Aorta (tissue), 5 donors: ENCODE measurements around the gene SOX15. TPM values are rescaled to one million over a fixed set of nuclear protein-coding genes. Genes with fewer than 3 reads are reported as not detected.
"Not testable (repeated sequence)": the region's sequence is repeated elsewhere in the genome, so short reads cannot be mapped to it uniquely, and the experiment has no call there.

Experiments used
- ATAC-seq: fragments of 200-7000 bp; cut with Tn5 transposase; one replicate; pipeline ENCODE4 v1.9.1; 2022; ENCODE audit warnings: moderate library complexity; ENCODE audit not compliant: low FRiP score
- DNase-seq, 2 donors: peaks; one replicate each; pipeline ENCODE4 v3.0.0-alpha.2; 2020
- H3K27ac ChIP-seq, 2 donors: one replicate each; pipeline ENCODE4 v1.5.1; 2013; ENCODE audit warnings: low read length in 2 of 2, mild to moderate bottlenecking in 2 of 2, moderate library complexity in 2 of 2, control low read depth in 1 of 2, inconsistent platforms in 1 of 2, low read depth in 1 of 2
- H3K27me3 ChIP-seq, 2 donors: one replicate each; pipeline ENCODE4 v1.6.1; 2013; ENCODE audit warnings: control low read depth in 1 of 2, low read length in 1 of 2, mild to moderate bottlenecking in 1 of 2, moderate library complexity in 1 of 2; ENCODE audit not compliant: insufficient read depth in 2 of 2, control insufficient read depth in 1 of 2
- H3K36me3 ChIP-seq, 2 donors: one replicate each; pipeline ENCODE4 v1.6.1; 2013; ENCODE audit warnings: control low read depth in 1 of 2, low read length in 1 of 2, mild to moderate bottlenecking in 1 of 2; ENCODE audit not compliant: insufficient read depth in 2 of 2, control insufficient read depth in 1 of 2
- H3K4me1 ChIP-seq, 2 donors: one replicate each; pipeline ENCODE4 v1.6.1; 2013; ENCODE audit warnings: low read length in 2 of 2, control low read depth in 1 of 2, mild to moderate bottlenecking in 1 of 2, moderate library complexity in 1 of 2; ENCODE audit not compliant: insufficient read depth in 2 of 2, control insufficient read depth in 1 of 2
- H3K4me3 ChIP-seq, 2 donors: one replicate each; pipeline ENCODE4 v1.5.1; 2013; ENCODE audit warnings: low read length in 2 of 2, control low read depth in 1 of 2, mild to moderate bottlenecking in 1 of 2
- H3K9me3 ChIP-seq: one replicate; pipeline ENCODE4 v1.6.1; 2013; ENCODE audit warnings: mild to moderate bottlenecking, low read length; ENCODE audit not compliant: control insufficient read depth
- WGBS, 2 donors: extraction: QIAGEN DNeasy Blood & Tissue Kit; methylation state at CpG; one replicate each; pipeline ENCODE4 v1.1.7; 2013; 5-methylcytosine and 5-hydroxymethylcytosine counted together
- intact Hi-C, 2 donors: fragments of 100-400 bp; cut with DNase I; formaldehyde crosslinking; loops; one replicate each; pipeline versions ENCODE4 v1.14.2 to v1.15.0; 2022
- polyA plus RNA-seq, 2 donors: library from polyadenylated mRNA; stranded (reverse); fragments of 200-250 nt; gene quantifications; one replicate each; pipeline ENCODE4 v1.2.3, GENCODE V29; 2013
- total RNA-seq, 2 donors: library from RNA; stranded (reverse); fragmentation: NEBNext Ultra II Directional; extraction: Animal tissue kit (Norgen Biotek cat#: 25700); gene quantifications; one replicate each; pipeline ENCODE4 v1.2.1, GENCODE V29; 2021
- donor health status: healthy with polysubstance abuse.
- donor health status: Bipolar disorder and iron deficiency.
- donor health status: DM: no; HTN: no; CAD: no.
- donor health status: DM: no; HTN: no; CAD: no.
- donor health status: DM: yes; HTN: yes; CAD: no.

The SOX15 gene
- total and polyA plus RNA-seq, 4 donors = 0.50 to 2.8 (median 1.7) TPM

GRCh38 chr17:7627250-7628121 lies 37.6 kb upstream of the SOX15 start, which contains the start of gene SAT2:
SAT2 (minus strand) TSS chr17:7627821; CDS start chr17:7627635, 186 bp downstream.
- Histone ChIP-seq H3K27ac (peak within 1 kb of the TSS in 1 of 2 donors; percentile 30), H3K4me3 (peak within 1 kb of the TSS; percentile 78 to 93), H3K4me1 (no peaks in the 10 kb centered on the region), H3K36me3 (no peaks in the 10 kb centered on the region), H3K27me3 (no peaks in the 10 kb centered on the region), H3K9me3 (no peaks in the 10 kb centered on the region)
- peak; percentile 97 to 98 for DNase-seq
- ATAC-seq = peak; percentile 98
- 0 to 1% methylated on average over 54 of the region's 54 CpGs for WGBS, 2 donors
- intact Hi-C loops = loop anchor here (5.0 kb wide), 1 partner anchor 60 kb away; the partner anchor contains the start of genes TP53 (in 2 of the 2) and WRAP53 (in 2 of the 2)

DNA sequence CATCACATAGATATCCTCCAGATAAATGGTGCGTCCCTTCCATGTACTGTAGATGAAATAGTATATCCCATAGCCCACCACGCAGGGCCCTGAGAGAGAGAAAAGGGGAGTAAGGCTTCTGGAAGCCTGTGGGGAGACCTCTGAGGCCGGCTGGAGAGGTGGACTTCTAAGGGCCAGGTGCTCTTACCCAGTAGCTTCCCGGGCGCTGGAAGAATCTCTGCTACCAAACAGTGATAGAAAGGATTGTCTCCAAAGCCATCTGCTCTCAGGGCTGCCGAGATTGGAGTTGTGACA lies 37.0 kb upstream of the SOX15 start:
- H3K4me1 ChIP-seq = no peaks in the 10 kb centered on the region
- no peaks in the 10 kb centered on the region for H3K27me3 ChIP-seq
- peak overlapping the region; percentile 78 to 93 for H3K4me3 ChIP-seq
- intact Hi-C loops = loop anchor here (5.0 kb wide), 1 partner anchor 60 kb away; the partner anchor contains the start of genes TP53 (in 2 of the 2) and WRAP53 (in 2 of the 2)
- no peaks in the 10 kb centered on the region for H3K36me3 ChIP-seq
- ATAC-seq (no peak), DNase-seq (no peak)
- no peaks in the 10 kb centered on the region for H3K9me3 ChIP-seq
- WGBS, 2 donors = 27 to 29% methylated on average over 6 of the region's 6 CpGs
- H3K27ac ChIP-seq = peak overlapping the region in 1 of 2 donors; percentile 21

DNA sequence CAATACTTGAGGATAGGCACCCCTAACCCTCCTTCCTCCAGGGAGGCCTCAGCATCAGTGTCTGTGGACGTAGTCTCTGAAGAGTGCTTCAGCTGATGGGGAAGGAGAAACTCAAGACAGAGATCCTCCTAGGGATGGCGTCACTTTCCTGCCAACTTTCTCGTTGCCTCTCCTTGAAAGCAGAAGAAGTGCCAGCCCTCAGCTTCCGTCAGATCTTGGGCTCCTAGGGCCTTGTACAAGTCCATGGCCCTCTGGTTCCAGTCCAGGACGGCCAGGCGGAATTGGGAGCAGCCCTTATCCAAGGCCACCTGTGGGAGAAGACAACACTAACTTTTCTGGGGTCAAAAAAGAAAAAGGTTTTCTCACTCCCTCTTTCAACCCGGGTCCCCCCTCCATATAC lies 36.4 kb upstream of the SOX15 start:
- Histone ChIP-seq H3K27me3 (no peaks in the 10 kb centered on the region), H3K27ac (no peak overlapping the region), H3K9me3 (no peaks in the 10 kb centered on the region), H3K4me1 (no peaks in the 10 kb centered on the region), H3K4me3 (no peak overlapping the region), H3K36me3 (no peaks in the 10 kb centered on the region)
- WGBS, 2 donors = 92 to 93% methylated on average over 7 of the region's 7 CpGs
- intact Hi-C loops = loop anchor here (5.0 kb wide), 1 partner anchor 61 kb away; the partner anchor contains the start of genes TP53 (in 2 of the 2) and WRAP53 (in 2 of the 2)
- DNase-seq (peak in 1 of 2 donors; percentile 69), ATAC-seq (no peak)

GRCh38 chr17:7625749-7626148 lies 35.9 kb upstream of the SOX15 start:
- 96 to 97% methylated on average over 16 of the region's 16 CpGs for WGBS, 2 donors
- not testable (repeated sequence) for H3K4me1 ChIP-seq, H3K36me3 ChIP-seq, H3K27me3 ChIP-seq, ATAC-seq, H3K27ac ChIP-seq, DNase-seq, H3K4me3 ChIP-seq, H3K9me3 ChIP-seq
- intact Hi-C loops = loop anchor here (5.0 kb wide), 1 partner anchor 62 kb away; the partner anchor contains the start of genes TP53 (in 2 of the 2) and WRAP53 (in 2 of the 2)

DNA sequence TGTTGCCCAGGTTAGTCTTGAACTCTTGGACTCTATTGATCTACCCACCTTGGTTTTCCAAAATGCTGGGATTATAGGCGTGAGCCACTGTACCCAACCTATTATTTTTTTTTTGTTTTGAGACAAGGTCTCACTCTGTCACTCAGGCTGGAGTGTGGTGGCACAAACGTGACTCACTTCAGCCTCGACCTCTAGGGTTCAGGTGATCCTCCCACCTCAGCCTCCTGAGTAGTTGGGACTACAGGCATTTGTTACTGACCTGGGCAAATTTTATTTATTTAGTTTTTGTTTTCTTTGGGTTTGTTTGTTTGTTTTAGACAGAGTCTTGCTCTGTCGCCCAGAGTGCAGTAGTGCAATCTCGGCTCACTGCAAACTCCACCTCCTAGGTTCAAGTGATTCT lies 33.8 kb upstream of the SOX15 start:
- no peaks in the 10 kb centered on the region for H3K4me1 ChIP-seq
- H3K36me3 ChIP-seq = no peaks in the 10 kb centered on the region
- H3K27ac ChIP-seq = no peak overlapping the region
- ATAC-seq (no peak), DNase-seq (no peak)
- no peaks in the 10 kb centered on the region for H3K27me3 ChIP-seq
- 85% methylated on average over 5 of the region's 5 CpGs for WGBS, 2 donors
- intact Hi-C loops = no loop called here
- no peak overlapping the region for H3K4me3 ChIP-seq
- H3K9me3 ChIP-seq = no peaks in the 10 kb centered on the region

GRCh38 chr17:7620835-7621234 lies 30.9 kb upstream of the SOX15 start:
- ATAC-seq (no peak), DNase-seq (no peak)
- intact Hi-C loops = no loop called here
- no peaks in the 10 kb centered on the region for H3K4me1 ChIP-seq
- H3K9me3 ChIP-seq = no peaks in the 10 kb centered on the region
- no peaks in the 10 kb centered on the region for H3K36me3 ChIP-seq
- no peaks in the 10 kb centered on the region for H3K27me3 ChIP-seq
- H3K4me3 ChIP-seq = no peak overlapping the region
- 93 to 94% methylated on average over 8 of the region's 8 CpGs for WGBS, 2 donors
- H3K27ac ChIP-seq = no peak overlapping the region

- DNase-seq (no peak), ATAC-seq (no peak)
- H3K27me3 ChIP-seq = no peaks in the 10 kb centered on the region
- H3K4me1 ChIP-seq = no peaks in the 10 kb centered on the region
- no peaks in the 10 kb centered on the region for H3K36me3 ChIP-seq
- no peak overlapping the region for H3K27ac ChIP-seq
- no peak overlapping the region for H3K4me3 ChIP-seq
- intact Hi-C loops = no loop called here
- WGBS, 2 donors = 82 to 83% methylated on average over 5 of the region's 5 CpGs
- H3K9me3 ChIP-seq = no peaks in the 10 kb centered on the region
Measured at GRCh38 chr17:7618608-7619007, 28.7 kb upstream of the SOX15 start.

- Histone ChIP-seq H3K9me3 (no peaks in the 10 kb centered on the region), H3K36me3 (no peaks in the 10 kb centered on the region), H3K4me1 (peaks cover 2 to 9% of the 10 kb centered on the region in 2 donors), H3K27ac (peak overlapping the region in 1 of 2 donors; percentile 58), H3K4me3 (peak overlapping the region in 1 of 2 donors; percentile 11), H3K27me3 (no peaks in the 10 kb centered on the region)
- DNase-seq (no peak), ATAC-seq (no peak)
- WGBS, 2 donors = 5 to 6% methylated on average over 28 of the region's 28 CpGs
- intact Hi-C loops = loop anchor here in 1 of 2 donors (1.0 kb wide), 1 partner anchor 72 kb away; the partner anchor contains the start of gene TP53
Measured at GRCh38 chr17:7615265-7615747, 25.4 kb upstream of the SOX15 start.
